Fibroblast of skin of left biceps (primary cell): ENCODE results near the gene DAZAP1.
"Not testable (repeated sequence)": the region's sequence is repeated elsewhere in the genome, so short reads cannot be mapped to it uniquely, and the experiment has no call there.

ENCODE experiments used
- DNase-seq, 2 experiments: peaks; one replicate each; pipeline ENCODE4 v3.0.0-alpha.2; 2013; ENCODE audit warnings: low read depth in 2 of 2

Gene DAZAP1

DNA sequence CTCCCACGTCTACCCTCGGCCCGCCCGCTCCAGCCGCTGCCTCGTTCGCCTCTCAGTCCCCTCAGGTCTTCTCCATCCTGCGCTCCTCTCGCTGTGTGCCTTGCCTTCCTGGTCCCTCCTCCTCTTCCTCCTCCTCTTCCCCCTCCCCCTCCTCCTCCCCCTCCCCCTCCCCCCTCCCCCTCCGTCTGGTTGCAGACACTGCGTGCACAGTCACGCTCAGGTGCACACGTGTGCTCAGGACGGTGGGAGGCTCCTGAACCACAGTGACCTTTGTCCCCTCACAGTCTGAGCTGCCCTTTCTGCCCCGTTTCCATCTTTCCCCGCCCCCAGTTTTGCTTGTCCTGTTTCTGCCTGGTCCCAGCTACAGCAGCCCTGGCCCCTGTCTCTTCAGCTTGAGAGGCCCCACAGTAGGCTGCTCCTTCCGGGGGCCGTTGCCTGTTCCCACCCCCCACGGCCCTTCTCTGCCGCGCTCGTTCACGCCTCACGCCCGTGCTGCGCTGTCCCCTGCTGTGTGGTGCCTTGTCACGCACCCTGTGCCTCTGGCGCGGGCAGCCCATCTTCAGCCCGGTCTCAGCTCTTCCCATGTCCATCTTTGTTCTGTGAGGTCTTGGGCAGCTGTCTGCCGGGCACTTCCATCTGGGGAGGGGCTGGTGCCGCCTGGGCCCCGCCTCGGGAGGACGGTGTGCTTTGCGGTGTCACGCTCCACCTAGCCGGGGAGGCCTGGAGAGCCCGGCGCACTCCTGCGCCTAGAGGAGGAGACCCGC is 17.0 kb downstream of the DAZAP1 start:
- DNase-seq: no peak

DNA sequence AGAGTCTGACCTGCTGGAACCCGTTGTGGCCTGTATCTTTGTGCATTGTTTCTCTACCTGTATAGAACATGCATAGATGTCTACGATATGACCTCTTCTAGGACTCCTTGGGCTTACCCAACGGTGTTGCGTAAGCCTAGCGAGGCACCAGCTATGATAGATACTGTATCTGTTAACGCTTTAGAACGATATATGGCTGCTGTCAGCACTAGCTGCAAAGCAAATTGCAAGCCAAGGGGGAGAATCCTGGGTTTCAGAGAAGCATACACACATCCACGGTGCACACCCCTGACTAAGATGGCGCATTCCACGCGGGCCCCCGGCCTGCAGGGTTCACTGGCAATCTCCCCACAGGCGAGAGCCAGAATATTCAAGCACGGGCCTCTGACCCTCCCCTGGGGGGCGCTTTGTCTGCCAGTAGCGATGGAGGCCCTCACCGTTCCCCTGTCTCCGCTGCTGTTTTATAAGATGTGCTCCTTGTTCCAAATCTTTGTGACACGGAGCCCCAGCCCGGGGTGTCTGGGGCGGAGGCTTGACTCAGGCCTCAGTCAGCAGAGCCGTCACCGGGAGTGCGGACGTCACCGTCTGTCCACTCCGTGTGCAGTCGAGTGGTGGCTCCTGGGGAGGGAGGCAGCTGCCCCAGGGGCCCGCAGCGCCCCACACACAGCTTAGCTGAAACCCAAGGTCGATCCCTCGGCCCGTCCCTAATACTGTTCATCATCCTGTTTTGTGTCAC is 17.9 kb downstream of the DAZAP1 start:
- no peak for DNase-seq

DNA sequence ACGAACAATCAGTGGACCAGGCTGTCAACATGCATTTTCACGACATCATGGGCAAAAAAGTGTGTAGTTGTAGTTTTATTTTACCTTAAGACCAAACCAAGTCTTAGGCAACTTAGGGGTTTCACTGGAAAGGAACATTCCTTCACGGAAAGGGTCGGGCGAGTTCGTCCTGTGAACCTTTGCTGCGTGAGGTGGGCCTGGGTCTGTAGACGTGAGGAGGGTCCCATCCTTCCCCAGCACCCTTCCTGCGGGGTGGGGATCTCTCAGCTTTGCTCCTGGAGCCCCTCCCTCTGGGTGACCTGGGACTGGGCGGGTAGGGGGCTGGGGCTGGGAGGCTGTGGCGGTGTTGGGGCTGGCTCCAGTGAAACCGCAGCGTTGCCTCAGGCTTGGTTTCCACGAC is 18.5 kb downstream of the DAZAP1 start:
- no peak for DNase-seq

DNA sequence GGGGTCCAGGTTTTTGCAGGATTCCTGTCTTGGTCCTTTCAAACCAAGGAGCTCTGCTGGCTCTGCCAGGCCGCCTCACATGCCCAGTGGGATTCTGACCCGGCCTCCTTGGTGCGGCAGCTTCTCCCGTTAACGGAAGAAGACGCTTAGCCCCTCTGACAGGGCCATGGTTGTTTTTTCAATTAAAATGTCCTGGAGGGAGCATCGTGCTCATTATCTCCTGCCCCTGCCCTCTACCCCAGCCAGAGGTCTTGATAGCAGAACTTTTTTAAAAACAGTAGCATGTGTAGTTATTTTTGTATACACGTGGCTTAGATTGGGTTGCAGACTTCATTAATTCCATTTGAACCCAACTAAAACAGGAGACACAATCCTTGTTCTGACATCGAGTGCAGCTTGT is 19.4 kb downstream of the DAZAP1 start:
- DNase-seq: no peak

DNA sequence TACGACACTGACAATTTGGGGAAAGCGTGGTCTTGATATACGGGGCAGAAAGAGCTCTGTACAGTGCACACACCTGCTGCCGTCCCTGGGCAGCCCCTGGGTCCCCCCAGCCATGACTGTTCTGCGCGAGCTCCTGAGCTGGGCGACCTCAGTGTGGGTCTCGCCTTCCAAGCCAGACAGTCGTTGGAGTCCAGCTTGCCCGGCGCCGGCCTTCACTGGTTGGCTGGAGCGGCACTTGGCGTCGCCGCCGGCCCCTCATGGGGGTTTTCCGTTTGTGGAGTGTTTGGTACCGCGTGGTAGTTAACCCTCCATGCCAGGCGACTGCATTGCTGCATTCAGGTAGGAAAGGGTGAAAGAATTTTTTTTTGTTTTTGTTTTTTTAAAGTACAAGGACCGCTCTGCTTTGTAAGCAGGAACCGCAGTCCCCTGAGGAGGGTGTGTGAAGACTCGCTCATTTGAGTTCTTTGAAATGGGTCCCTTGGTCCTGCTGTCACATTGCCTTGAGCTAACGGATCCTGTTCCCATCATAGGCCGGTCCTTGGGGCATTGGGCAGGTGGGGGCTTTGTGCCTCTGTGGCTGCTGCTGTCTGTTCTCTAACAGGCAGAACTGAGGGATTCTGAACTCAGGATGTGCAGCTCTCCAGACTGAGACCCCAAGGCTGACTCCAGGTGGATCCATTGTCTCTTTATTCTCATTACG is 20.0 kb downstream of the DAZAP1 start:
- DNase-seq: no peak

DNA sequence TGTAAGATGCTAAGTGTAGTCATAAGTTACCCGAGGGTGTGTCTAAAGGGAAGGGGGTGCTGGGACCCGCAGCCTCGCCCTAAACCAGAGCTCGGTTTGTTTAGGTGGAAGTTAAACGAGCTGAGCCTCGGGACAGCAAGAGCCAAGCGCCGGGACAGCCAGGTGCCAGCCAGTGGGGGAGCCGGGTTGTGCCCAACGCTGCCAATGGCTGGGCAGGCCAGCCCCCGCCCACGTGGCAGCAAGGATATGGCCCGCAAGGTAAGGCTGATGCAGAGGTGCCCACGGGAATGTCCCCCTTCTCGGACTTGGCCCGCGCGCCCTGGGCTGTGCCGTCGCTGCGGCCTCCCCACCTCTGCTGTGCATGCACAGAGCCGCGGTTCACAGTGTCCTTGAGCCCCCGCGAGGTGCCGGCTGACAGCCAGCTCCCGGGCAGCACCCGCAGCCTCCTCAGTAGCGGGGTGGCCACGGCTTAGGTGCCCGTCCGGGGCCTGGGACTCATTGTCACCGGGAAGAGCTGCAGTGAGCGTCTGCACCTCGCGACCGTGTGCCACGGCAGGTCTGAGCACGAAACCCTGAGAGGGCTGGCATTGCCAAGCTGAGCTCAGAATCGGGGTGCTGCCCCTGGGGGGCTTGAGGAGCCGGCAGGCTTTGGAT is 21.5 kb downstream of the DAZAP1 start:
- DNase-seq: no peak

DNA sequence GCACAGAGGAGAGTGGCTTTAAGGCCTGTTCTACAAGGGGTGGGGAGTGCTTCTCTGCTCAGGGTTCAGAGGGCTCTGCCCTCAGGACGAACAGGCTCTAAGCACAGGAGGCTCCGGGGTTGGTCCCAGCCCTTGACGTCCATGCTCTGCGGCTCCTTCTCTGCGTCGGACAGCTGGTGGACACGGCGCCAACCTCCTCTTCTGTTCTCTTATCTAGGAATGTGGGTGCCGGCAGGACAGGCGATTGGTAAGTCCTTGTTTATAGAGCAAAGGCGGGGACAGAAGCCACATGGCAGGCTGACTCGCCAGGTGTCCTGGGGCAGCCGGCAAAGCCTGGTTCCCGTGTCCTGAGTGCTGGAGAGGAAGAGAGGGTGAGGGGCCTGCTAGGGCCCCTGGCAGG is 22.4 kb downstream of the DAZAP1 start:
- no peak for DNase-seq

DNA sequence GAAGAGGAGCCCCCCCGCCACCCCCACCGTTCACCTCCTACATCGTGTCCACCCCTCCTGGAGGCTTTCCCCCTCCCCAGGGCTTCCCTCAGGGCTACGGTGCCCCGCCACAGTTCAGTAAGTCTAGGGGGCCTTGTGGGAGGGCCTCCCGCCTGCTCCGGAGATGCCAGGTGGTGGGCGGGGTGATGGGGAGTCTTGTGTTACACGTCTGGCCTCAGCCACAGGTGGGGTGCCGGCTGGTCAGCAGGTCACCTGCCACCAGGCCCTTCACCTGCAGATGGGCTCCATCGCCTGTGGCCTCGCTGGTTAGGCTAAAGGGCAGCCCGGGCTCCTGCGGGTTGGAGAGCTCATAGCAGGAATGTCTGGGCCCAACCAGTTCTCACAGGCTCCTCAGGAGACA is 22.9 kb downstream of the DAZAP1 start:
- no peak for DNase-seq

DNA sequence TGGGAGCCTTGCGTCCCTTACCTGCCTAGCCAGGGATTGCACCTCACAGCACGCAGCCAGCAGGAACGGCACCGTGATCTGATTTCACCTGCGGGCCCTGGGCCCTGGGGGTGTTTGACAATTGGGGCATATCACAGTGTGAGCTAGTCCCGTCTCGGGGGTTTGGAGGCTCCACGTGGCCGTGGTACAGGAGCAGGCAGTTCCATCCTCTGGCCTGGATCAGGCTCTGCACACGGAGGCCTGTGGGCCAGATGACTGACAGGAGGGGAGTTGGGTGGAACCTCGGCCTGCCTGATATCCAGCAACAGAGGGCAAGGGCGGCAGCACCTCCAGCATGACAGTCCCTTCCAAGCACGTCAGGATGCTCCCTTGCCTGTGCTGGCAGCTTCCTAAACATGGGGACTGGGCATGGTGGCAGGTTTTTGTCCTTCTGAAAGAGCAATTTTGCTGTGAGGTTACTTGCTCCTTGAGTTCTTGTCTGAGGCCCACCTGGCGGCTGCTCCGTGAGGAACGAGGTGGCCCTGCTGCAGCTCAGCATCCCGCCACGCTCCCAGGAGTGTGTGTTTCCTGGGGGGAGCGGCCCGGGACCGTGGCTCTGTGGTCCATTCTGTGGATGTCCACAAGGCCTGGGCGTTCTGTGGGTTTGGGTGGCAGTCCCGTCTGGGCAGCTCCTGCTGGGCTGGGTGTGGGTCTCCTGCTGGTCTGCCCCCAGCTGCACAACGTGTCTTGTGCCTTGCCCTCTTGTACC is 24.5 kb downstream of the DAZAP1 start:
- DNase-seq: no peak

DNA sequence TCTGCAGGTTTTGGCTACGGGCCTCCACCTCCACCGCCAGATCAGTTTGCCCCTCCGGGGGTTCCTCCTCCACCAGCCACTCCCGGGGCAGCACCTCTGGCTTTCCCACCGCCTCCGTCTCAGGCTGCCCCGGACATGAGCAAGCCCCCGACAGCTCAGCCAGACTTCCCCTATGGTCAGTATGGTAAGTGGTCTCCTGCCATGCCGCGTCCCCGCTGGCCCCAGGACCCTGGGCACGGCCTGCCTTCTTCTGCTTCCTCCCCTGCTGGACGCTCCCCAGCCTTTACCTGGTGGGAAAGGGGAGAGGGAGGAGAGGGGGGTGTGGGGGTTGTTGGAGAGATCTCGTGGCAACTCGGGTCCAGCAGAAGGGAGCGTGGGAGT is 25.1 kb downstream of the DAZAP1 start:
- no peak for DNase-seq

DNA sequence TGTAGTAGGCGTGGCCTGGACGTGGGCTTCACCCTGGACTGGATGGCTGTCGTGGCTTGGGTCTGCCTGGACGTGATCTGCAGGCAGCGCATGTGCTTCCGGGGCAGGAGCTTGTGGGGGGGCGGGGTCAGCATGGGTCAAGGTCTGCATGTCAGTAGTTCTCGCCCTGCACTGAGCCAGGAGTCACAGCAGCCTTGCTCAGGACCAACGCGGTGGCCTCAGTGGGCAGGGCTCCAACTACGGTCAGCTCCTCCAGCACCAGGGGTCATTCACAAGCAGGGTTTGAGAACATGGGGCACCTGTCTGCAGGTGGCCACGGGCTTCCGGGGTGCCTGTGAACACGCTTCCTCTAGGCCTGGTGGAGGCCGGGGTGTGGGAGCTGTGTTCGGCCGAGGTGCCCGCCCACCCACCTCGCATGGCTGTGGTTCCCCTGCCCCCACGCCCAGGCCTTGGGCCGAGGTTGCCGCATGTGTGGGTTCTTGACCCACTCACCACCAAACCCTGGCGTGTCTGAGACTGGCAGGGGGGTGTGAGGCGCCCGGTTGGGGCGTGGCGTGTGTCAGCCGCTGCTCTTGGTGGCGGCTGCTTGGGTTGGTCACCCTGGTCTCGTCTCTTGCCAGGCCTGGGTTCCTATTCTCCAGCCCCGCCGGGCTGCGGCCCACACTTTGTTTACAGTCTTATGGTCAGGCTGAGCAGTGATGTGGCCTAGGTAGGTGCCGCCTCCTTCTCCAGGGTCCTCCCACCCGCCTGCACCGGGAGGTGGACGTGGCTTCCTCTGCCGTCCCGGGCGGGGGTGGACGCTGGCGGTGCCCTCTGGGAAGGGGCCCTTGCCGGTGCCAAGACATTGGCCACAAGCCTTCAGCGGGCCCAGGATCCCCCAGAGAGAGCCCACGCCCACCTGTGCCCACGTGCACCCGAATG is 26.0 kb downstream of the DAZAP1 start:
- DNase-seq: no peak

DNA sequence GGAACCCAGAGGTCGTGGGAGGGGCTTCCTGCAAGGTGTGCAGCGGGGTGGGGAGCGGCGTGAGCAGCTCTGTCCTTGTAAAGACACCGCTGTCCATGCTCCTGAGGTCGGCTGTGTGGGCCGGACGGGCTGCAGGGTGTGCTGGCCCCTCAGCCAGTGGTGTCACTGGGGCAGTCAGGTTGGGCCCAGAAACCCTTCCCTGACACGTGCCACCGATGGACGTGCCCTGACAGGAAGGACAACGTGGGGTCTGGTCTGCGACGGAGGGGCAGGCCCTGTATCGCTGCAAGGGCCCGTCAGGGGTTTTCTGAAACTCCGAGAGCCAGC is 26.6 kb downstream of the DAZAP1 start:
- no peak for DNase-seq

DNA sequence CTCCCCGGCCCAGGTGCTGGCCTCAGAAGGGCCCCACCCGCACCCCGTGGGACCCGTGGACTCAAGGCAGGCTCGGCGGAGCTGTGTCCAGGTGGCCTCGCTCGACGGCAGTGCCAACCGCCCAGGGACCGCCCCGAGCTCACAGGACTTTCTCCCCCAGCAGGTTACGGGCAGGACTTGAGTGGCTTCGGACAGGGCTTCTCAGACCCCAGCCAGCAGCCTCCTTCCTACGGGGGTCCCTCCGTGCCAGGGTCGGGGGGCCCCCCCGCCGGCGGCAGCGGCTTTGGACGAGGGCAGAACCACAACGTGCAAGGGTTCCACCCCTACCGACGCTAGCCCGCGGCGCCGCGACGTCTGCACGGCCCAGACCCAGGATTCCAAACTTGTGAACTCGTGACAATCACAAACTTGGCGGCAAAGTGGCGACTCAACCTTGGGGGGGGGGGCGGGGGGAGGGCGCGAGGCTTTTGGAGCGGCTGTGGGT is 27.2 kb downstream of the DAZAP1 start:
- DNase-seq: no peak

DNA sequence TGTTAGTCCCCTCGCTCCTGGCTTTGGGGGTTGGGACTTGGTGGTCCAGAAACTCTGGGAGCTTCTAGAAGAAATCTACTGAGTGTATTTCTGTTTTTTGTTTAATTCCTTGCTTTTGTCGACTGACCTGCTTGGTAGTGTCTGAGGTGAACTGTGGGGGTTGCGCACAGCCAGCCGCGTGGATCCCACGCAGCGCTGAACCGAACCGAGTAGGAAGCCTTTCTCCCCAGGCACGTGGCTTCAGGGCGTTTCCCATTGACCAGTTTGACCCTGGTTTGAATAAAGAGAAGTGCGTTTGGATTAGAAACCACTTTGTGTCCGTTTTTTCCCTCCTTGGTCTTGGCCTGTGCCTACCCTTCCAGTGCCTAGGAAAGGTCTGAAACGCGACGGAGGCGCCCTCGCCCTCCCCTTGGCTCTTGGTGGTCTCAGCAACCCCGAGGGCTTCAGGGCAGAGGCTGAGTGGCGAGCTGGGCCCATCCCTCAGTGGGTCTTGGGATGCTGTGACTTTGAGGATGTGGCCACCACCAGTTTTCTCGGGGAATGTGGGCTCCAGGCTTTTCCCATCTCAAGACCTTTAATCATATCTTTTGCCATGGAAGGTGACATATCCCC is 28.1 kb downstream of the DAZAP1 start:
- DNase-seq: no peak

DNA sequence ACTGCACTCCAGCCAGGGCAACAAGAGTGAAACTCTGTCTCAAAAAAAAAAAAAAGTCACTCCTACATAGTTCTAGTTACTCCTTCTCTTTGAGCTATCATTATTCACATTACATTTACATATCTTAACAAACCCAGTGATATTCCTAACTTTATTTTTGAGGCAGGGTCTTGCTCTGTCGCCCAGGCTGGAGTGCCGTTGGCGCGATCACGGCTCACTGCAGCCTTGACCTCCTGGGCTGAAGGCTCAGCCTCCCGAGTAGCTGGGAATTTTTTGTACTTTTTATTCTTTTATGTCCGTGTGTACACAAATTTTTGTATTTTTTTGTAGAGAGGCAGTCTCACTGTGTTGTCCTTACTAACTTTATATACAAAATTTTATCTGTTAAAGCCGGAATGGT is 30.2 kb downstream of the DAZAP1 start:
- DNase-seq: no peak

DNA sequence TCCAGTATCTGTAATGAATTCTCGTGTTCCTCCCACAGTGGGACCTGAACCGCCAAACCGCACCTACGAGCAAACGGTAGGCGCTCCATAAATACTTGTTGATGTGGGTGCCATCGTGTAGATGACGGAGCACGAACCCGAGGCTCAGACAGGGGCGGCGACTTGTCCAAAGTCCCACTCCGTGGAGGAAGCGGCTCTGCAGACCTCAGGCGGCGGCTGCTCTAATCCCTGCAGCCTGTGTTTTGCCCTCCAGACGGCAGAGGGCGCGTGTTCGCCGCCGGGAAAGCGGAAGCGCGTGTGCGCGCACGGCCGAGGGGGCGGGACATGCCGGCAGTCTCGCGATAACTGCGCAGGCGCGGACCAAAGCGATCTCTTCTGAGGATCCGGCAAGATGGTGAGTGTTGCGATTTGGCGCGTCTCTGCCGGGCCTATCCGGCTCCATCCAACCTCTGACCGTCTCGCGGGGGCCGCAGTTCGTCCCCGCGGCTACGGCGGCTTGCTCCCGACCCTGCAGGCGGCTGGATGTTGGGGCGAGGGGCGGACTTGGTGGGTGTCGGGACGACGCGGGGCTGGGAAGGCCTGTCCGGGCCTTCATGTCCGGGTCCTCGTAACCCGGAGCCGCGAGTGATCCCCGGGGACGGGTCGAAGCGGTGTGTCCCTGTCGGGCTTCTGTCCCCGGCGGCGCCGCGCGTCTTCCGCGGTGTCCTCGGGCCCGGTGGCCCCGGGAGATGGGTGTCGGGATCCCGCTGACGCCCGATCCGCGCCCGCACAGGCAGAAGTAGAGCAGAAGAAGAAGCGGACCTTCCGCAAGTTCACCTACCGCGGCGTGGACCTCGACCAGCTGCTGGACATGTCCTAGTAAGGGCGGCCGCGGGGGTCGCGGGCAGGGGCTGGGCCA is 30.9 kb downstream of the DAZAP1 start, which contains the start of gene RPS15:
TSS of gene RPS15 (plus strand) at position 362 of the 898 bp plus-strand sequence. CDS start at position 392, 30 bp downstream.
- DNase-seq: peak; percentile 81 to 82

DNA sequence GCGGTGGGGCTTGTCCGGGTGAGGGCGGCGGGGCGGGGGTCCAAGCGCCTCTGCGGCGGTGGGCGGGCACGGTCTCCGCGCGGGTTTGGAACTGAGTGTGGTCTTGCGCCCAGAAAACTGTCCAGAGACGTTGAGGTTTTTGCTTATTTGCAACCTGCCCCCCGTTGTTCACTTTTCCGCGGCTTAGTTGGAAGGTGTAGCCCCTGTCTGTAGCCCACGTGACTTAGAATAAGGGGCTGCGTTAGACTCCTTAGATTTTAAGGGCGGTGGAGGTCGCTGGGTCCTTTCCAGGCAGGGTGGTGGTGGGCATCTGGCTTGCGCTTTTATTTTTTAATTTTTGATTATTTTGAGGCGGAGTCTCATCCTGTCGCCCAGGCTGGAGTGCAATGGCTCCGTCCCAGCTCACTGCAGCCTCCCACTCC is 31.6 kb downstream of the DAZAP1 start:
- DNase-seq: no peak

DNA sequence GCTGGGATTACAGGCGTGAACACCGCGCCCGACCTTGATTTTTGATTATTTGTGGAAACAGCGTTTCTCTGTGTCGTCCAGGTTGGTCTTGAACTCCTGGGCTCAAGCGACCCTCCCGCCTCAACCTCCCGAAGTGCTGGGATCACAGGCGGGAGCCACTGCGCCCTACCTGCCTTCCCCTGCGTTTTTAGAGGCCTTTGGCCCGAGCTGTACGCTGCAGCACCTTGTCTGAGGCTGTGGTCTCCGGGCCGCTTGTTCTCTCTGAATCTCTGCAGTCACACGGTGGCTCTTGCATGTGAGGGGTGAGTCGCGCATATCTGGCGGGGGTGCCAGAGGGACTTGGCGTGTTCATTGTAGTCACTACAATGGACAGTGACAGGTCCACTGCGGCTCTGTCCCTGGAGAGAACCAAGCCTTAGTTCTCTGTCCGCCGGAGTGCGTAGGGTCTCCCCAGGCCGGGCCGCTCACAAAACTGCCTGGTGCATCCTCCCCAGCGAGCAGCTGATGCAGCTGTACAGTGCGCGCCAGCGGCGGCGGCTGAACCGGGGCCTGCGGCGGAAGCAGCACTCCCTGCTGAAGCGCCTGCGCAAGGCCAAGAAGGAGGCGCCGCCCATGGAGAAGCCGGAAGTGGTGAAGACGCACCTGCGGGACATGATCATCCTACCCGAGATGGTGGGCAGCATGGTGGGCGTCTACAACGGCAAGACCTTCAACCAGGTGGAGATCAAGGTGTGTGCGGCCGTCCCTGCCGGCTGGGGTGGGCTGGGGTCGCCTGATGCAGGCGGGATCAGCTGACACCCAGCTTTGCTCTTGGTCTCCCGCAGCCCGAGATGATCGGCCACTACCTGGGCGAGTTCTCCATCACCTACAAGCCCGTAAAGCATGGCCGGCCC is 32.4 kb downstream of the DAZAP1 start:
- DNase-seq: not testable (repeated sequence)
